Activated CD4-positive, alpha-beta T cell treated with anti-CD3 and anti-CD28 coated beads, Interleukin-2, amount 50 U/mL, for 1 hour (primary cell): ENCODE data around the gene CERK.
"Not testable (repeated sequence)": the region's sequence is repeated elsewhere in the genome, so short reads cannot be mapped to it uniquely, and the experiment has no call there.

ENCODE experiments used
- DNase-seq: peaks from one replicate; pipeline ENCODE4 v3.0.0-alpha.2; 2020

Gene CERK

DNA sequence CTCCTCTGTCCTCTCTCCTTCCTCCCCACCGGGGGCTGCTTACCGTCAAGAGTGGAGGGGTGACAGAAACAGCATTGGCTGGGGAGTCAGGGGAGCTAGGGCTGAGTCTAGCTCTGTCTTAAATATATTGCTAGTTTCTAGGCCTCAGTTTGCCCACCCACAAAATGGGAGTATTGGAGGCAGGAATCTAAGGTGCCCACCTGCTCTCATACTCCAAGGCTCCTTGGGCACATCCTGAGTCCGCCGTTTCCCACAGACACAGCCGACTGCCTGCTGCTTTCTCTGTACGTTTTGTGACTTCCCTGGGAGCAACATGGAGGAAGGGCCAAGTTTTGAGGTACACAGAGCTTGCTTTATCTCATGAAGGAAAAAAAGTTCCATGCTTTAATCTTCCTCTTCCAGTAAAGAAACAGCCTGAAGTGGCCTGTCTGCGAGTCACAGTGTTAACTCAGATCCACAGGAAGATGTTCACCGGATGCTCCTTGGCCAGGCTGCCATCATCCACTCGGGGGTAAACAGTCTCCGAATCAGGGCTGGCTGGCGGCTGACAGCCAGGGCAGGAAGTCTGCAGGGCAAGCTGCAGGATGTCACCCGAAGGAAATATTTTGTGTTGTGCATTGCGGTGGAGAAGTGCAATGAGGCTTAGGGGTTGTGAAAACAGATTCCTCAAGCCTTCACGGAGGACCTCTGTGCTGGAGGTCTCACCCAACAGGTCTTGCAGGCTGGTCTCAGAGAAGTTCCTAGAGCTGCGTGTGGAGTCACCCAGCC is 11.0 kb upstream of the CERK start:
- peak; percentile 76 for DNase-seq

DNA sequence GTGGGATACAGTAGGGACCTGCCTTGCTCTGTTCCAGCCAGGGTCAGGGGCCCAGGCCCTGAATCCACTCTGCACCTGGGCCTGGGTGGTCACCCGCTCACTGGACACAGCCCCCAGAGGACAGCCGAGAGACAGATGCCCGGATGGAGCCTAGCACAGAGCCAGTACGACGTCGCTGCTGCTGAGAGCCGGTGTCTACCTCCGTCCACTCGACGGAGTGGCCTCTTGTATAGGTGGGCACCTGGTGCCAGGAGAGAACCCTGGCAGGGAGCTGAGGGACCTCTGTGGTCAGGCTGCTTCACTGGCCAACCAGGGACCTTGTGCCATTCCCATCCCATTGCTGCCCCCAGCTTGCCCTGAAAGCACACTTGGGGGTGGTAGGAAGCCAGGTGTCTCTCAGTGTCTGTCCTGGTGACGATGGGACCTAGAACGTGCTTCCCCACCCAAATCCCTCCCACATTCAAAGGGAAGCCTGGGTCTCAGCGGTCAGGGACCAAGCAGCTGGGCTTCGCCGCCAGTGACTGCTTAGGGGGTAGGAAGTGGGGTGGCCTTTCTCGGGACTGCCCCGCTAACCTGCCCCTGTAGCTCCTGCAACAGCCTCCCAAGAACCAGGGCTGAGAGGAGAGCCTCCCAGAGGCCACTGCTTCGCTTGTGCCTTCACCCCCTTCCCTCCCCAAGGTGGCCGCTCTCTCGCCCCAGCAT is 10.3 kb upstream of the CERK start:
- no peak for DNase-seq

DNA sequence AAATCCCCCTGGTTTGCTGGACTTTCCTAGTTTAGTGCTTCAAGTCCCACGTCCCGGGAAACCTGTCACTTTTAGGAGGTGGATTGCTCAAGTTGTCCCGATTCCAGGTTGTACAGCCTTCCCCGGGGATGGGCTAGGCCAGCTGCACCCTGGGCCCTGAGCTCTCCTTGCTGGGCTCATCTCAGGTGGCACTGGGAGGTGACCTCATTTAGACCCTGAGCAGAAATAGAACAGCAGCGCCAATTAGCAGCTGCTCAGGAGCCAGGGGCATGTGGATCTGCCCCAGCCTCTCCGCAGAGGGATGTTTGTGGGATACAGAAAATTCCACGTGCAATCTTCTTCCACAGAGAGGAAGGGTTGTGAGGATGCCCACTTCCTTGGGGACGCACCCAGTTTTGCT is 9.6 kb upstream of the CERK start:
- no peak for DNase-seq

DNA sequence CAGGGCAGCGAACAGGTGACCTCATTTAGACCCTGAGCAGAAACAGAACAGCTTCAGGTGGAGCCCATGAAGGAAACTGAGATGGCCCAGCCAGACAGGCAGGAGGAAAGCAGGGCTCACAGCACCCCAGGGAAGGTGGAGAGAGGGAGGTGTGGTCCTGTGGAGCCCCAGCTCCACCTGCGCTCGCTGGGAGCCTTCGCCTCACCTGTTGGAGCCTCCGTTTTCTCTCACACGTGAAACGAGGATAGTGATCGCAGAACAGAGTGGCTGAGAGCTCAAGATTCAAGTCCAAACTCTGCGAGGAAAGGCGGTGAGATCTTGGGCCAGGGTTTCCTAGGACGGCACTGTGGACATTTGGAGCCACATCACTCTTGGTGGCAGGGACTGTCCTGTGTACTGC is 8.6 kb upstream of the CERK start:
- DNase-seq: no peak

DNA sequence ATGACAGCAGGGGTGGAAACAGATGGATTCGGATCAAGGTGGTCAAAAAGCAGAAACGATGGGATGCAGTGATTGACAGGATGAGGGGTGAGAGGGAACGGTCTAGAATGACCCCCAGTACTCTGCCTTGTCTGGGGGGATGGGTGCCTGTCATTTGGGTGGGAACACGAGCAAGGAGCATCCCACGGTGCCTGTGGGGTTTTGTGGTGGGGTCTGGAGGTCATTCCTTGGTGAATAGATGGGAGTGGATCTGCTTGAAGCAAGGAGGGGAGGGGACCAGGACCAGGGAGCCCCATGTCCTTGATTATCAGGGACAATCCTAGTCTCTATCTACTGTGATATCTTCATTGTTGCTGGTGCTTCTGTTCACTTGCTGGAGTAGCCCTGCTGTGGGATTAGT is 8.1 kb upstream of the CERK start:
- DNase-seq: no peak

DNA sequence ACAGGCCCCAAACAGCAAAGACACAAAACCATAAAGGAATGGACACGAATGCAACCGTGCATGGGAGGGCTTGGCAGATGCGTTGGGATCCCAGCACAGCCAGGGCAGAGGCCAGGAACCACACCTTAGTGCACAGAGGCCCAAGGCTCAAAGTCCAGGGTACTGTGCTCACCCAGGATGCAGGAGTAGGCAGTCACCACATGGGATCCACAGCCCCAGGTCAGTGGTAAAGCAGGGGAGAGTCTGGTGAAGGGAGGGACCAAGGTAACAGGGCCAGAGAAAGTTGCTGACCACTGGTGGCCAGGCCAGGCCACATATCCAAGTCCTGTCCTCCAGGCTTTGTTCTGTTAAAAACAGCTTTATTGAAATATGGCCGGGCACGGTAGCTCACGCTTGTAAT is 6.5 kb upstream of the CERK start:
- DNase-seq: no peak

DNA sequence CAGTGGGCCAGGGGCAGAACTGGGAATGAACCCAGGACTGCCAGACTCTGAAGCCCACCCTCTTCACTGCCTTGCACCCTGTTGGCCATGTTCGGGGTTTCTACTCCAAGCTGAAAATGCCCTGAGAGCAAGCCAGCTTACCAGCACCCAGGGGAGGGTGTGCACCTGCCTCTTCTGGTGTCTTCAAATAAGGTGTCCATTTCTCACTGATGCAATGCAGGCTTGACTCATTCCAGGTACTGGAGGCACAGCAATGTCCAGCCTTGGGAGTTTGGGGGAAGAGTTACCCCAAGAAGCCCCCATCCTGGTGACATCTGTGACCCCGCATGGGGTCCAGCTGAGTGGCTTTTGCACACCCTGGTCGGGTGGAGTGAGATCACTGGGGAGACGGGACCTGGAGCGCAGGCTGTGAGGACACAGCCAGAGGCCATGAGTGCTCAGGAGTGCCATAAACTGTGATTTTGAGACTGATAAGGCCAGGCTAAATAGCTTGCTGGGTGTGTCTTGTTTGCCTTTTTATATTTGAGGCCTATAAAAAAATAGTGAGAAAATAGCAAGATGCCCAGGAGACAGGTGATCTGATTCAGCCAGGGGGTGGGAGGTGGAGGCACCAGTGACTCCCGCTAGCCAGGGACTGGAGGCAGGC is 4.6 kb upstream of the CERK start:
- DNase-seq: no peak

DNA sequence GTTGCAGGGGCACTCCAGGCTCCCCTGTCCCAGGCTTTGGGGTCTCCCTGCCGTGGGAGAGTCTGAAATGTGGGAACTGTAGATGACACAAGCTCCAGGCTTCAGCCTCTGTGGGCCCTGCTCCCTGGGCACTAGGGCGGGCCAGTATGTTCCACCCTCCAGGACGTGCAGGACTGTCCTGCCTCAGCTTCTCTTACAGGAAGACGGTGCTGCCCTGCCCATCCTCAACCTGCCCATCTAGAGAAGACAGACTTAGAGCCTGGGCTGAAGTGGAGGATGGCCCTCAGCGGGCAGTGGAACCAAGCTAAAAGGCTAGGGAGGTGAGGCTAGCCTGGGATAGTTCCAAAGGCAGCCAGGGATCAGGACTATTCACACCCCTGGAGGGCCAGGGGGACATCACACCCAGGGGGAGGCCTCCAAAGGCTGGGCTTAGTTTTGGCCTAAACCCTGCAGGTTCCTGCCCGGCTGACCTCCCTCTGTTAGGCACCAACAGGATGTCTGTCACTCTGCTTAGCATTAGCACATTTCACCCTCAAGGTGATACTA is 4.0 kb upstream of the CERK start:
- DNase-seq: no peak

DNA sequence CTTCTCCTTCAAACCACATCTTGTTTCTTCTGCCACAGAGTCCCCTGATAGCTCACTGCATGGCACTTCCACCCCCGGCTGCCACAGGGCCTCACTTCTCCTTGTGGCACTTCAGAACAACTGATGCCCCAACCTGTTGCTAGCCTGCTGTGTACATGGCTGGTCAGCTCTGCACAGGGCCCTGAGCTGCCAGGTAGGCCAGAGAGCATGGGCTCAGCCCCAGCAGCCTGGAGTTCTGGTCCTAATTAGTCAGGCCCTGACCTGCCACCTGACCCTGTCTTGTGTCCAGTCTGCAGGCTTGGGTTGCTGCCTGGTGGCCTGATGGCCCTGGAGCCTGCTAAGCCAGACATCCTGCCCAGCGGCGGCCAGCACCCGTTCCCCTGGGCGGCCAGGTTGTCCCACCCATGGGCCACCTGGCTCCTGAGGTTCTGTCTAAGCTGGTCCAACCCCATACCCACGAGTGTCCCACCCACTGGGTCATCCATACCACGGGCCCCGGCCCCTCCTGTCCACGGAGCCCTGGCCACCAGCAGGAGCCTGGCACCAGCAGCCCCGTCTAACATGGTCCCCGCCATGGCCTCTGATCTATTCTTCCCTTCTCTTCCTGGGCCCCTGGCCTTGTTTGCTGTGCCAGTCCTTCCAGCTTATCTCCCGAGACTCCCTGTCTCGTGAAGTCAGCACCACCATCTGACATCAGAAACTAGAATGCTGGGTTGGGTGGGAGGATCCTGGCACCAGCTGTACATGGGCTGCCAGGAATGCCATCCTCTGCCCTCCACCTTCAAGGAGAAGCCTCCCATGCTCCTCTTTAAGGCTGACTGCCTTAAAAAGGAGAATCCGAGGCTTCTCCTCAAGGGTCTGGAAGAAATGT is 3.1 kb upstream of the CERK start:
- DNase-seq: no peak

DNA sequence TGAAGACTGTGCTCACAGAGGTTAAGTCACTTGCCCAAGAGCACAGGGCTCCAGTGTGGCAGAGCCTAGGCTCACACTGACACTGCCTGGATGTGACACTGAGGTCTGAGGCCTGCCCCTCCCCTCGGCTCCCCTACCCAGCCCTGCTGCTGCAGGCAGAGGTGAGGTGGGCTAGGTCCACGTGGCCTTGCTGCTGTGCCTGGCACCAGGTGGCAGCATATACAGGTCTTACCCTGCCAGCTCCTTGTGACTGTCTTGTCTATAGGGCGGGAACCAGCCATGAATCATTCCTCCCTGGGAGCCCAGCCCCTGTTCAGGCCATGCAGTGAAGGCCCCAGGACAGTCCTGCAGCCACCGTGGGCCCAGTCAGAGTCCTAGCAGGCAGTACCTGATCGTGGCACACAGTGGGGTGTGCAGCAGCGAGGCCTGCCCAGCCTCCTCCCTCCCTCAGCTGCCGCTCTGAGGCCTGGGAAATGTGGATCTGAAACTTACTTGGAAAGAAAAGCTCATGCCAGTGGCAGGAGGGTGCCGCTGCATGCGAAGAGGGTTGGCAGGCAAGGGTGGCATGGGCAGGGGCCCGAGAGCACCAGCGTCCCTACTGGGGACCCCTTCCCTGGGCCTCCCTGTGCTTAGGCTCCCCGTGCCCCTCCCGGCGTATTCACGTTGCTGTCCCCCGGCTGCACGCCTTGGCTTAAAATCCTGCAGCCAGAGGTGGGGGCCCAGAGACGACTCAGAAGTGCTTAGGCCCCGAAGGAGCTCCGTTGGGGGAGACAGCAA is 1.2 kb upstream of the CERK start:
- DNase-seq: peak; percentile 74

DNA sequence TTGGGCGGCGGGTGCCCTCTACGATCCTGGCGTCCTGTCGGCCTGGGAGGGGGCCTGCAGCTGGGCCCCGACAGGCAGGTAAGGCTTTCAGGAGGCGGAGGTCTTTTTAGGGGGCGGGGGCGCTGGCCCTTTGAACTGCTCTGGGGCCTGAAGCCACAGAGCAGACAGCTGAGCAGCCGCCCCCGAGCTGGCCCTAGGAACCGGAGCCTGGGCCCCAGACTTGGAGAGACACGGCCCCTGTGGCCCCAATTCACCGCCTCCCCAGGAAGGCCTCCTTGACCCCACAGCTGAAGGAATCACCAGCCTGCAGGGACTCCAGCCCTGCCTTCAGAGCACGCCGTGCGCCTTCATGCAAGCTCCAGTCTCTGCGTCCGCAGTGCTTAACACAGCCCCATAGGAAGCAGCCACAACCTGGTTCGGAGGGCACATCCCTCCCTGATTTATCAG is 618 bp upstream of the CERK start:
- DNase-seq: peak; percentile 22

DNA sequence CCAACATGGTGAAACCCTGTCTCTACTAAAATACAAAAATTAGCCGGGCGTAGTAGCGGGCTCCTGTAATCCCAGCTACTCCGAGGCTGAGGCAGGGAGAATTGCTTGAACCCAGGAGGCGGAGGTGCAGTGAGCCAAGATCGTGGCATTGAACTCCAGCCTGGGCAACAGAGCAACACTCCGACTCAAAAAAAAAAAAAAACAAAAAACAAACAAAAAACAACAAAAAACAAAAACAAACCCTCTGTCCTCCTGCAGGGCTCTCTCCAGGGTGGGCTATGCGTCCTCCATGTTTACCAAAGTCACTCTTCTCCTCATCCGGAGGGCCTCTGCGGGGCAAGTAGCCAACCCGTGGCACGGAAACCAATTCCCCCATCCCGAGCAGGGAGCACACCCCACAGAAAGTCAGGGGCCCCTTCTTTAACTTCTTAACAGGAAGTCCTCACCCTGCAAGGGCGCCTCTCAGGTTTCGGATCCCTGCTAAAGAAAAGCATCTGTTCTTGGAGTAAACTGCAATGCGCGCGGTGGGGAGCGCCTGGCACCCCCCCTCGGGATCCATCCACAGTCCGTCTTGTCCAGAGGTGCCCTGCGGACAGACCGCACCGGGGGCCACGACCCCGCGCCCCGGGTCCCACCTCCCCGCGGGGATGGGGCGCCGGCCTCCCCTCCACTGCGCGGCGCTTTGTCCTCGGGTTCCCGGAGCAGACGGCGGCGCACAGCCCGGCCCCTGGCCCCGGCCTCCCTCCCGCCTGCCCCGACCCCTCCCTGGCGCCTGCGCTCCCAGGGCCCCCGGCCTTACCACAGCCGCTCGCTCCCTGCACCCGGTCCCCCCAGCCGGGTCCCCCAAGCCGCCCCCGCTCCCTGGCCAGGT is 712 bp downstream of the CERK start:
- peak; percentile 45 for DNase-seq

DNA sequence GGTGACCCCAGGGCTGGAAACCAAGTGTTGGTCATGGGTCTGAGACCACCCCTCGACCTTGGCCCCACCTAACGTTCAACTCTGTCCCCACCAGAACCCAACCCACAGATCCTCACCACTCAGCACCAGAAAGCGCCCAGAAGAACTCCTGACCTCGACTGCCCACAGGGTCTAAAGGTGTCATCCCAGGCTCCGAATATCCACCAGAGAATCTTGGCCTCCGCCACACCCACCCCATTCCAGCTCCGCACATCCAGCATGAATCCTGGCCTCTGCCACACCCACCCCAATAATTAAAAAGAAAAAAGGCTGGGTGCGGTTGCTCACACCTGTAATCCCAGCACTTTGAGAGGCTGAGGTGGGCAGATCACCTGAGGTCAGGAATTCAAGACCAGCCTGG is 1.3 kb downstream of the CERK start:
- DNase-seq: no peak

DNA sequence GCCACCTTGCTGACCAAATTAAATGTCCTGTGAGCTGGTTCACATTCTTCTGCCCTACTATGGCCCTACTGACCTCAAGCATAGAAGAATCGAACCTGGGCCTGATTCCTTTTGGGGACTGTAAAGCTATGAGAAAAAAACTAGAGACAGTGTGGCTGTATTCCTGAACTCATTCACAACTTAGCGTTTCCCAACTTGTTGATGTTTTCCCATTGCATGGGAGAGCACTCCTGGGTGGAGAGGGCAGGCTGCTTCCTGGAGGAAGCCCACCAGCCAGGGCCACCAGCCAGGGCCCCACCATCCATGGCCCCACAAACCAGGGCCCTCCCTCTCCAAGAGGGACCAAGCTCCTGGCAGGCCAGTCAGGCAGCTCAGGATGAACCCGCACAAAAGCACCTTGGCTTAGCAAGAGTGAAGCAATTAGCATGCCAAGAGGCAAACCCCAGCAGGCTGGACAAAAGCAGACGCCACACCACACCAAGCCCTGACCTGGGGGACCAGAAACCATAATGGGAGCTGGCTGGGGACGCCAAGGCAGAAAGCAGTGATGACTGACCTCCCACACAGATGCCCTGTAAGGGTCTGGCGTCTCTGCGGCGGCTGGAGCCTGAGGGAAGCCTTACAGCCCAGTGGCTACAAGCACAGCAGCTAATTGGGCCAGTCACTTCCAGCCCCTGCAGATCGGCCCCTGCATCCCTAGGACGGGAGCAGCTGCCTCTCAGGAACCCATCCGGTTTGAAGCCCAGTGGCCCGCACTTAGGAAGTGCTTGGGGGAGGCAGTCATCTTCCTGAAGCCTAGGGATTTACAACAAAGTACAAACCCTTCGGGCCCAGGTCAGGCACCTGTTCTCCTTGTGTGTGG is 2.1 kb downstream of the CERK start:
- DNase-seq: no peak

DNA sequence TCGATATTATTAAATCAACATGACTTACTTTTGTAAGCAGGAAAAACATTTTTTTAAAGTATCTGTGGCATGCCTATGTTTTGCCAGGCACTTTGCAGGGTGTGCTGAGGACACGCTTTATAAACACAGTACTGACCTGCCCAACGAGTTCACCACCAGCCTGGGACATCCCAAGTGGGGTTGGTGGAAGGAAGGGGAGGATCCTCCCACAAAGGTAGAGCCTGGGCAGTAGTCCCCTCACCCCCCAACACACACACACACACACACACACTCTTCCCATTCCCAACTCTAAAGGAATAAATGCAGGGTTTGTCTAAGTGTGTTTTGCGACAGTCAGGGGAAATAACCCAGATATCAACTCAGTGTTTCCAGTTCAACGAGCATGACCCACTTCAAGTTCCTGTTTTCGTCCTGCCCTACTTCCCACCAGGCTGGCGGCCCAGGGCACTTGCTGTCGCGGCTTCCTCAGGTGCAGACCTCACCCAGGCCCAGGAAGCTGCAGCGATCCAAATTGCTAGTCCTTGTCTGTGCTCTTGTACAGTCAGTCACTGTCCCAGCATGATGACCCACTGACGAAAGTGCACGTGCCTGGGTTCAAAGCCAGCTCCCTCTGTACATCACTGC is 3.1 kb downstream of the CERK start:
- peak; percentile 78 for DNase-seq

DNA sequence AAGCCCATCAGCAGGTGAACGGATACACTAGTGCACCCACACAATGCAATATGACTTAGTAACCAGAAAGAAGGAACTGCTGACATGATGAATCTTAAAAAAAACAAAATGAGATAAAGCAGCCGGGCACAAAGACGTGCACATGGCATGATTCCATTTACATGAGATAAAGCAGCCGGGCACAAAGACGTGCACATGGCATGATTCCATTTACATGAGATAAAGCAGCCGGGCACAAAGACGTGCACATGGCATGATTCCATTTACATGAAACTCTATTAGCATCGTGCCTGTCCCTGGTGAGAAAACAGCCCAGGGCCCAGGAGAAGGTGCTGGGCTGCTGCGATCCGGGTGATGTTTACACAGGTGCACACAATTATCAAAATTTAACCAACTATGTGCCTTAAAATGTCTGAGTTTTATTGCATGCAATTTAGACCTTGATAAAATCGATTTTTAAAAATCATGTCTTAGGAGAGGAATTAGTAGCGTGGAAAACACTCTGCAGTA is 3.8 kb downstream of the CERK start:
- not testable (repeated sequence) for DNase-seq

DNA sequence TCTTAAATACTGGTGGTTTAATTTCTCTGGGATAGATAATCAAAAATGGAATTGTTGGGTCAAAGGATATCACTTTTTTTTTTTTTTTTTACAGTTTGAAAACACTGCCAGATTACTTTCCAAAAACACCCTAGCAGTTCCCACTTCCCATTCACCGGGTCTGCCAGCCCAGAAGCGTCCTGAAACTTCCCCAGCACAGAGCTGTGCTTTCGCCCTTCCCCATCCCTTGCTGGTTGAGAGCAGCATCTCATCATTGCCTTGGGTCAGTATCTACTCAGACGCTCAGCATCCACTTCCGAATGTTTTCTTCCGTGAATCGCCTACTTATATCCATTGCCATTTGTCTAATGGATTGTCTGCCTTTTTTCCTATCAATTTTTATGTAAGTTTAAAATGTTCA is 5.5 kb downstream of the CERK start:
- no peak for DNase-seq

DNA sequence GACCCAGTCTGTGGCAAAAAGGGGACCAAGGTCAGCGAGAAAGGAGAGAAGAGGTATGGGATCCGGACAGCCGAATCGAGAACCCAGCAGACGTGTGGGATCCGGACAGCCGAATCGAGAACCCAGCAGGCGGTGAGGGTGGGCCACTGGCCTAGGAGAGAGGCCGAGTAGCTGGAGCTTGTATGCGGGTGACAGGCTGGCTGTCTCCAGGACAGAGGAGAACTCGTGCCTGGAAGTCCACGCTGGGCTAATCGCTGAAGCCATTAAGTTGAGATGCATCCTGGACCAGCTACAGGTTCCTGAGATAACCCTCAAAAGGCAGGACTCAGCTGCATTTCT is 6.0 kb downstream of the CERK start:
- DNase-seq: no peak
